LNCAP (cell line): ENCODE results near the gene PTPRD.

Source experiments
- CTCF ChIP-seq: fragments of 450-650 bp; IDR thresholded peaks from 2 replicates; pipeline ENCODE4 v1.5.1; 2017; ENCODE audit warnings: mild to moderate bottlenecking

The PTPRD gene

GRCh38 chr9:9091387-9091786, 1521.4 kb downstream of the PTPRD start:
- no peak for TF ChIP-seq CTCF

GRCh38 chr9:9079473-9079872, 1533.3 kb downstream of the PTPRD start:
- TF ChIP-seq CTCF: no peak

- TF ChIP-seq CTCF: no peak
Observed at GRCh38 chr9:9078301-9078700, 1534.5 kb downstream of the PTPRD start.

- no peak for TF ChIP-seq CTCF
Observed at GRCh38 chr9:9061627-9062026, 1551.2 kb downstream of the PTPRD start.

GRCh38 chr9:9054354-9054992, 1558.3 kb downstream of the PTPRD start:
- TF ChIP-seq CTCF: no peak

- no peak for TF ChIP-seq CTCF
Observed at GRCh38 chr9:9045572-9045971, 1567.2 kb downstream of the PTPRD start.

- no peak for TF ChIP-seq CTCF
Observed at GRCh38 chr9:9045072-9045471, 1567.7 kb downstream of the PTPRD start.

GRCh38 chr9:9041756-9042155, 1571.0 kb downstream of the PTPRD start:
- no peak for TF ChIP-seq CTCF
